ENCODE results near the gene KCNK16. TPM values are rescaled to one million over a fixed set of nuclear protein-coding genes. Genes with fewer than 3 reads are reported as not detected.
"Not testable (repeated sequence)": the region's sequence is repeated elsewhere in the genome, so short reads cannot be mapped to it uniquely, and the experiment has no call there.

Gene KCNK16
- total RNA-seq, 4 donors from 2014 or later, result not detected

DNA sequence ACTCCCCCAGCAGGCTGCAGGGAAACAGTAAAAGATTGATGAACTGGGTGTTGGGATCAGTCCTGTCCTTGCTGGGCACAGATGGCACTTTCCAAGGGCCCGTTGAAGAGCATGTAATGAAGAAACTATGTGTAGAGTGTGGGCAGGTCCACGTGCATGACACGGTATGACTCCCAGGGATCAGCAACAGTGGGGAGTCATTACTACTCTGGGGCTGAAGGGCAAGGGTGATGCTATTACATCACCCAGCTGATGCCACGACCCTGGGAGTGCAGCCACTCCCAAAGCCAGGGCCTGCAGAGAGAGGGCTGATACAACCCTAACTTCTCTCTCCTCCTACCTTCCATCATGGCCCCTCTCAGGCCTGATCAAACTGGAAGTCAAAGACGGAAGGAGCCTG lies 28.4 kb downstream of the KCNK16 start:
- WGBS, 2 donors (ENCODE audit: low coverage in 1 of 2), result 80% methylated on average over 1 of the region's 5 CpGs; no CpG with 5 or more reads in 1 of the 2 donors
- H3K36me3 ChIP-seq, result no peaks in the 10 kb centered on the region

DNA sequence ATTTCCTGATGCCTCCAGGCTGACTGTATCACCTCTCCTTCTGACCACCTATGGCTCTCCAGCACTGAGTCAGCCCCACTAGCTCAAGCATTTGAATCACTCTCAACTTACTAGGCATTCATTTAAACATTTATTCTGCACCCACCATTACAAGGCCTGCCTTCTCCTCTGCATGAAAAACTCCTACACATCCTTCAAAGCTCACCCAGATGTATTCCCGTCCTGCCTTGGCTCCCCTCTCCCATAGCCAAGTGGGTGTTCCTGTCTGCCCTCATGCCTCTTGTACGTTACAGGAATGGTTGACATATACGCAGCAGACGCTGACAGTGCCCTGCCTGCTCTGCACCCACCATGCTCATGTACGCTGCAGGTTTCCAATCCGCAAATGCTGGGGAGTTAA lies 29.9 kb downstream of the KCNK16 start:
- whole genome bisulfite sequencing, 2 donors (ENCODE audit: low coverage in 1 of 2), result 57 to 80% methylated on average over 1 to 3 of the region's 6 CpGs
- TF ChIP-seq POLR2A (IDR thresholded peaks at IDR 0.05) (no peak), POLR2AphosphoS5 (IDR thresholded peaks at IDR 0.05) (no peak), EP300 (IDR thresholded peaks at IDR 0.05) (no peak)
- TF ChIP-seq, protein P1, sequence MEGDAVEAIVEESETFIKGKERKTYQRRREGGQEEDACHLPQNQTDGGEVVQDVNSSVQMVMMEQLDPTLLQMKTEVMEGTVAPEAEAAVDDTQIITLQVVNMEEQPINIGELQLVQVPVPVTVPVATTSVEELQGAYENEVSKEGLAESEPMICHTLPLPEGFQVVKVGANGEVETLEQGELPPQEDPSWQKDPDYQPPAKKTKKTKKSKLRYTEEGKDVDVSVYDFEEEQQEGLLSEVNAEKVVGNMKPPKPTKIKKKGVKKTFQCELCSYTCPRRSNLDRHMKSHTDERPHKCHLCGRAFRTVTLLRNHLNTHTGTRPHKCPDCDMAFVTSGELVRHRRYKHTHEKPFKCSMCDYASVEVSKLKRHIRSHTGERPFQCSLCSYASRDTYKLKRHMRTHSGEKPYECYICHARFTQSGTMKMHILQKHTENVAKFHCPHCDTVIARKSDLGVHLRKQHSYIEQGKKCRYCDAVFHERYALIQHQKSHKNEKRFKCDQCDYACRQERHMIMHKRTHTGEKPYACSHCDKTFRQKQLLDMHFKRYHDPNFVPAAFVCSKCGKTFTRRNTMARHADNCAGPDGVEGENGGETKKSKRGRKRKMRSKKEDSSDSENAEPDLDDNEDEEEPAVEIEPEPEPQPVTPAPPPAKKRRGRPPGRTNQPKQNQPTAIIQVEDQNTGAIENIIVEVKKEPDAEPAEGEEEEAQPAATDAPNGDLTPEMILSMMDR (IDR thresholded peaks at IDR 0.05), result no peak
- Histone ChIP-seq H3K36me3 (no peaks in the 10 kb centered on the region), H3K27ac (no peak overlapping the region), H3K9me3 (no peaks in the 10 kb centered on the region), H3K4me3 (no peak overlapping the region), H3K4me1 (peaks cover 0 to 14% (median 0%) of the 10 kb centered on the region in 3 donors), H3K27me3 (peaks cover 14% of the 10 kb centered on the region)
- no peak for ATAC-seq

More for the DNA sequence above, 28.4 kb downstream of the KCNK16 start:
- Histone ChIP-seq H3K27me3 (peaks cover 14% of the 10 kb centered on the region), H3K27ac (no peak overlapping the region), H3K9me3 (no peaks in the 10 kb centered on the region), H3K4me1 (peaks cover 0 to 14% (median 0%) of the 10 kb centered on the region in 3 donors), H3K4me3 (no peak overlapping the region)
- TF ChIP-seq, protein P1 (IDR thresholded peaks at IDR 0.05), result no peak
- TF ChIP-seq EP300 (IDR thresholded peaks at IDR 0.05) (no peak), POLR2A (IDR thresholded peaks at IDR 0.05) (no peak), POLR2AphosphoS5 (IDR thresholded peaks at IDR 0.05) (no peak)
- ATAC-seq, result no peak

DNA sequence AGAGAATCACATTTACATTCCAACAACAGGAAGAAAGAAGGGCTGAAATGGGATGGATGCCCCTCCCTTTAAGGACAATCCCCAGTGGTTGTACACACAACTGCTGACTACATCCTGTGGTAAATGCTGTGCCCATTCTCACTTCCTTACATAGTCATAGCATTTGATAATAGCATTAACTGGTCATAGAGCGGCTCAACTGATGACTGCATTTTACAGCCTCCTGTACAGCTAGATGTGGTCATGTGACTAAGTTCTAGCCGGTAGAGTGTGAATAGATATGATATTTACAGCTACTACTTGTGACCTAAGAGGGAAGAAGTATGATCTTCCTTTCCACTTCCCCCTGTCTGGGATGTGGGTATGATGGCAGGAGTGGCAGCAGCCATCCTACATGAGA lies 33.0 kb downstream of the KCNK16 start:
- Histone ChIP-seq H3K9me3 (no peaks in the 10 kb centered on the region), H3K4me3 (no peak overlapping the region), H3K36me3 (no peaks in the 10 kb centered on the region), H3K27ac (no peak overlapping the region), H3K27me3 (peaks cover 14% of the 10 kb centered on the region), H3K4me1 (no peaks in the 10 kb centered on the region)
- TF ChIP-seq, protein P1 (IDR thresholded peaks at IDR 0.05), result no peak
- TF ChIP-seq POLR2AphosphoS5 (IDR thresholded peaks at IDR 0.05) (no peak), EP300 (IDR thresholded peaks at IDR 0.05) (no peak), POLR2A (IDR thresholded peaks at IDR 0.05) (no peak)
- no peak for ATAC-seq
- WGBS, 2 donors (ENCODE audit: low coverage in 1 of 2), result 75 to 81% methylated on average over 2 of the region's 2 CpGs

DNA sequence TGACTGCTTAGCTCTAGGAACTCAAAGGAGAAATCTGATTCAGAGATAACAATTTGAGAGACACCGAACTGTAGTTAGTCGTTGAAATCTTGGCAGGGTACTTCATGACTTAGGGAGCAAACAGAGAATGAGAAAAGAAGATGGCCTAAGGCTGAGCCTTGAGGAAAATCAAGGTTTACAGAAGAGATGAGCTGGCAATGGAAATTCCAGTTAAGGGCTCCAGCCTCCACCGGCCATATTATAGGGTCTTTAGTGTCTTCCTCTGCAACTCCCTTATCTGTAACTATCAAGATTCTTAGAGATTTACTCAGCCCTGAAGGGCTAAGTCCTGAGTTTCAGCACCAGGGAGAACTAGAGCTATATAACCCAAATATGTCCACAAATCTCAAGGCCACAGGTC lies 34.9 kb downstream of the KCNK16 start:
- no peaks in the 10 kb centered on the region for H3K36me3 ChIP-seq
- no peak overlapping the region for H3K27ac ChIP-seq
- ATAC-seq, result no peak
- TF ChIP-seq POLR2A (IDR thresholded peaks at IDR 0.05), result no peak
- TF ChIP-seq EP300 (IDR thresholded peaks at IDR 0.05), result no peak
- TF ChIP-seq, protein P1 (IDR thresholded peaks at IDR 0.05), result no peak
- TF ChIP-seq POLR2AphosphoS5 (IDR thresholded peaks at IDR 0.05), result no peak
- no peak overlapping the region for H3K4me3 ChIP-seq
- WGBS, 2 donors (ENCODE audit: low coverage in 1 of 2), result 83 to 85% methylated on average over 2 to 3 of the region's 3 CpGs
- H3K9me3 ChIP-seq, result no peaks in the 10 kb centered on the region
- H3K4me1 ChIP-seq, result no peaks in the 10 kb centered on the region
- peaks cover 10% of the 10 kb centered on the region for H3K27me3 ChIP-seq

DNA sequence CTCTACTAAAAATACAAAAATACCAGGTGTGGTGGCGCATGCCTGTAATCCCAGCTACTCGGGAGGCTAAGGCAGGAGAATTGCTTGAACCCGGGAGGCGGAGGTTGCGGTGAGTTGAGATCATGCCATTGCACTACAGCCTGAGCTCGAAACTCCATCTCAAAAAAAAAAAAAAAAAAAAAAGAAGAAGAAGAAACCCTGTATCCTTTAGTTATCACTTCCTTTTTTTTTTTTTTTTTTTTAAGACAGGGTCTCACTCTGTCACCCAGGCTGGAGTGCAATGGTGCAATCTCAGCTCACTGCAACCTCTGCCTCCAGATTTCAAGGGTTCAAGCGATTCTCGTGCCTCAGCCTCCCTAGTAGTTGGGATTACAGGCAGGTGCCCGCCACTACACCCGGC lies 35.9 kb downstream of the KCNK16 start:
- not testable (repeated sequence) for H3K4me3 ChIP-seq, ATAC-seq, H3K4me1 ChIP-seq, H3K27ac ChIP-seq, H3K36me3 ChIP-seq, H3K9me3 ChIP-seq
- peaks cover 15% of the 10 kb centered on the region for H3K27me3 ChIP-seq
- WGBS, 2 donors (ENCODE audit: low coverage in 1 of 2), result 80 to 91% methylated on average over 6 to 10 of the region's 10 CpGs

Measured in gastroesophageal sphincter (tissue), 4 donors.